Measurements from ENCODE around the gene ST3GAL5.

ST3GAL5 gene

GRCh38 chr2:85925216-85925671 lies 36.5 kb upstream of the ST3GAL5 start:
- DNase-seq (ENCODE audit: low read depth in 2 of 2) = no peak
- TF ChIP-seq, protein P1, sequence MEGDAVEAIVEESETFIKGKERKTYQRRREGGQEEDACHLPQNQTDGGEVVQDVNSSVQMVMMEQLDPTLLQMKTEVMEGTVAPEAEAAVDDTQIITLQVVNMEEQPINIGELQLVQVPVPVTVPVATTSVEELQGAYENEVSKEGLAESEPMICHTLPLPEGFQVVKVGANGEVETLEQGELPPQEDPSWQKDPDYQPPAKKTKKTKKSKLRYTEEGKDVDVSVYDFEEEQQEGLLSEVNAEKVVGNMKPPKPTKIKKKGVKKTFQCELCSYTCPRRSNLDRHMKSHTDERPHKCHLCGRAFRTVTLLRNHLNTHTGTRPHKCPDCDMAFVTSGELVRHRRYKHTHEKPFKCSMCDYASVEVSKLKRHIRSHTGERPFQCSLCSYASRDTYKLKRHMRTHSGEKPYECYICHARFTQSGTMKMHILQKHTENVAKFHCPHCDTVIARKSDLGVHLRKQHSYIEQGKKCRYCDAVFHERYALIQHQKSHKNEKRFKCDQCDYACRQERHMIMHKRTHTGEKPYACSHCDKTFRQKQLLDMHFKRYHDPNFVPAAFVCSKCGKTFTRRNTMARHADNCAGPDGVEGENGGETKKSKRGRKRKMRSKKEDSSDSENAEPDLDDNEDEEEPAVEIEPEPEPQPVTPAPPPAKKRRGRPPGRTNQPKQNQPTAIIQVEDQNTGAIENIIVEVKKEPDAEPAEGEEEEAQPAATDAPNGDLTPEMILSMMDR (IDR thresholded peaks at IDR 0.05; ENCODE audit: low read depth, low read length) = no peak
- H3K4me3 ChIP-seq (replicated peaks in 1 of 2; ENCODE audit: low read depth in 2 of 2, low read length in 2 of 2) = no peak overlapping the region

DNA sequence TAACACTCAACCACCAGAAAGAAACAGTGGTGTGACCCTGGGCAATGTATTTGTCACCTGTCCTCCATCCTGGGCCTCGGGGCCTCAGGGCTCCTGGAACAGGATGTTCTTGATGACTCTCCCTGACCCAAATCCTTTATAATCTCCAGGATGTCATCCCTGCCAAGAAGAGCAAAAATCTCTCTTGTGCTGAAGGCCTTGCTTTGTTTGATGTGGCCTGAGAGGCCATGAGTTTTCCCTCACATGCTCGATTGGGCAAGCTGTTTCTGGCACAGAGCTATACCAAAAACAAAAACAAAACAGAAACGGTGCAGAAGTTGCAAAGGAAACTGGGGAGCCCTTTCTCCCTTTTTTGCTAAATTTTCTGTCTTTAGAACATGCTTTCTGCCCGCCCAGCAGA lies 35.7 kb upstream of the ST3GAL5 start:
- H3K4me3 ChIP-seq (replicated peaks in 1 of 2; ENCODE audit: low read depth in 2 of 2, low read length in 2 of 2) = no peak overlapping the region
- peak; percentile 80 to 92 for DNase-seq (ENCODE audit: low read depth in 2 of 2)
- TF ChIP-seq, protein P1 (IDR thresholded peaks at IDR 0.05; ENCODE audit: low read depth, low read length) = no peak

GRCh38 chr2:85922199-85922598 lies 33.4 kb upstream of the ST3GAL5 start:
- H3K4me3 ChIP-seq (replicated peaks in 1 of 2; ENCODE audit: low read depth in 2 of 2, low read length in 2 of 2) = no peak overlapping the region
- DNase-seq (ENCODE audit: low read depth in 2 of 2) = no peak
- TF ChIP-seq, protein P1 (IDR thresholded peaks at IDR 0.05; ENCODE audit: low read depth, low read length) = no peak

DNA sequence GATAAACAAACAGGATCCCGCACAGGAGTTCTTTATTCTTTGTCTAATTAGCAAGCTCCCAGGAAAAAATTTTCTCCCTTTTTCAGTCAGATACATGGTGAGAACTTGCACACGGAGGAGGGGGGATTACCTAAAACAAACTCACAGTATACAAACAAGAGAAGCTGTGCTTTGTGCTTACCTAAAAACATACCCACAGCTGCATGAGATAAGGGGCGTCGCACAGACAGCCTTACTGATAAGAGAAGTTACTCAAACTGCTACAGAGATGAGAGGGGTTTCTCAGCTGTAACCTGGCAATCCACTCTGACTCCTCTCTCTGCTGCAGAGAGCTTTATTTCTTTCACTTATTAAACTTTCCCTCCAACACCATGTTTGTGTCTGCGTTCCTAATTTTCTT lies 32.9 kb upstream of the ST3GAL5 start:
- no peak overlapping the region for H3K4me3 ChIP-seq (replicated peaks in 1 of 2; ENCODE audit: low read depth in 2 of 2, low read length in 2 of 2)
- TF ChIP-seq, protein P1 (IDR thresholded peaks at IDR 0.05; ENCODE audit: low read depth, low read length) = no peak
- DNase-seq (ENCODE audit: low read depth in 2 of 2) = no peak

GRCh38 chr2:85920810-85921545 lies 32.2 kb upstream of the ST3GAL5 start:
- TF ChIP-seq, protein P1 (IDR thresholded peaks at IDR 0.05; ENCODE audit: low read depth, low read length) = no peak
- no peak overlapping the region for H3K4me3 ChIP-seq (replicated peaks in 1 of 2; ENCODE audit: low read depth in 2 of 2, low read length in 2 of 2)
- peak; percentile 67 to 70 for DNase-seq (ENCODE audit: low read depth in 2 of 2)

- no peak for DNase-seq (ENCODE audit: low read depth in 2 of 2)
- TF ChIP-seq, protein P1 (IDR thresholded peaks at IDR 0.05; ENCODE audit: low read depth, low read length) = no peak
- H3K4me3 ChIP-seq (replicated peaks in 1 of 2; ENCODE audit: low read depth in 2 of 2, low read length in 2 of 2) = no peak overlapping the region
These were observed 29.4 kb upstream of the ST3GAL5 start for GRCh38 chr2:85917887-85918795.

All from cardiac fibroblast (primary cell).